HG02884 (cell line): Measurements from ENCODE around the gene DSC2.
"Not testable (repeated sequence)": the region's sequence is repeated elsewhere in the genome, so short reads cannot be mapped to it uniquely, and the experiment has no call there.

ENCODE experiments used
- ATAC-seq: cut with Tn5 transposase; IDR thresholded peaks from one replicate; pipeline ENCODE4 v1.9.1; 2021; ENCODE audit warnings: mild to moderate bottlenecking, moderate library complexity; ENCODE audit not compliant: unreplicated experiment

DSC2 gene

DNA sequence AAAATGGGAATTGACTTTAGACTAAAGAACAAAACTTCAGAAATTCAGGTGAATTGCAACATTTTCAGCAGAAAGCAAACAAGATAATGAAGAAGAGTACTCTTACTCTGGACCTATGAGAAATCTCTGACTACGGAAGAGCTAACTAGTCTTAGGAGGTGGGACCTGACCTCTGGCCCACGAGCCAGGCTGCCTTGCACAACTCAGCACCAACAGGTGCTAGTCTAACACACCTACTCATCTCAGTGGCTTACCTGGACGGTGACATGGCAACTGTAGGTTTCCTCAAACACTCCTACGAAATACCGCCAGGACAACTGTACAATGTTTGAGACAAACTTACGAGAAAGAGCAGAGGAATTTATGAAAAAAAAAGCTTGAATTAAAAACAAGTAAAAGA is 56.6 kb downstream of the DSC2 start:
- ATAC-seq = no peak

DNA sequence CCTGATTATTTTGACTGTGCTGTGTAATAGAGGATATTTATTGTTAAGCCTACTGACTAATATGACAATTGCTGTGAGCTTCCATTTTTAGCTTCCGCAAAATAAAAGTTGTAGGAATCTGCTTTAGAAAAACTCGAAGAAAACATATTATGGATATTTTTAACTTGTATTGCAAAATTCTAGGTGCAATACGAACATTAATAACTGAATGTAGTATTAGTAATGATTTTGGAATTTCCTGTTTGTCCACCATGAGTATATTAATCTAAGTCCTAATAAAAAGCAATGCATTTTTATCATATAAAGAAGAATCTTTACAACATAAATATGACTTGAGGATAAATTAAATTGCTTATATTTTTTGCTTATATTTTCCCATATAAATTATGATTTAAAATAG is 57.3 kb downstream of the DSC2 start:
- ATAC-seq = no peak

GRCh38 chr18:31043709-31044108 is 58.5 kb downstream of the DSC2 start:
- ATAC-seq = no peak

DNA sequence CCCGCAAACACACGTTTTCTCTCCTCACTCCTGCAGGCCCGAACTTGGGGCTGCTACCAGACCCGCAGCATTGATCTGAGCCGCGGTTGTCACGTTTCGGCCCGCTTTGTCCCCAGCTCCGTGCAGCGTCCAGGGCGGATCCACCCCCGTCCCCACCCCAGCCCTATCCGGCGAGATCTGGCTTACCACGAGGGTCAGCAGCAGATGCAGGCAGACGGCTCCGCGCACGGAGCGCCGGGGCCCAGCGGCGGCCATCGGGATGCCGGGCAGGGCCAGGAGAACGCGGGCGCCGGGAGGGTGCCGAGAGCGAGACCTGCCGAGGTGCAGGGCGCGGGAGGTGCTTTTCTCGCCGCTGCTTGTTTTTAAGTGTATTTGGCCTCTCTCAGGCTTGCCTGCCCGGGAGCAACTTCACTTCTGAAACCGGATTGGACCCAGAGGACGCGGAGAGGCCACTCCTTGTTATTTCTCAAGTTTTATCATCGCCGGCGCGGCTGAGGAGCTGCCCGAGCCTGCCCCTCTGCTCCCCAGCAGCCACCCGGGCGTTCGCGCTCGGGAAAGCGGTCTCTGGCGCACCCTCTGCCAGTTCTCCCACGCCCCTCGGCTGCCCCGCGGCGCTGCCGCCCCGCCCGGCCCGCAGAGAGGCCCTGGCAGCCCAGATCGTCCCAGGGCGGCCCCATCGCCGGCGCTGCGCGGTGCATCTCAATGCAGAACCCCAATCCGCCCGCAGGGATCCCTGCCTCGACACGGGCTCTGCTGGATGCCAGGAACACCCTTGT is 59.6 kb downstream of the DSC2 start, which contains the start of gene DSC3:
TSS of gene DSC3 (minus strand) at position 337 of the 776 bp plus-strand sequence. CDS start at position 255, 82 bp downstream.
- no peak for ATAC-seq

DNA sequence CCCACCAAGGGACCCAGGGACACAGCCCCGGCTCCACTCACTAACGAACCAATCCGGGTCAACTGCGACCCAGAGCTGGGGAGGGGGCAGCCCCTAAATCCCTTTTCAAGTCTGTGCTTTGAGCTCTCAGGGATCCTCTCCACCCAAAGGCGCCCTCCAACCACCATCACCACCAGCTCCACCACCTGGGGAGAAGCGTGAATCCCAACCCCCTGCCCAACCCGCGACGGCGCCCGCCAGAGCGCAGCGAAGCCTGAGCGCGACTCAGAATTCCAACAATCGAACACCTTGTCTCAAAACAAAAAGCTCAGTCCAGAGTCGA is 60.2 kb downstream of the DSC2 start:
- ATAC-seq = no peak

DNA sequence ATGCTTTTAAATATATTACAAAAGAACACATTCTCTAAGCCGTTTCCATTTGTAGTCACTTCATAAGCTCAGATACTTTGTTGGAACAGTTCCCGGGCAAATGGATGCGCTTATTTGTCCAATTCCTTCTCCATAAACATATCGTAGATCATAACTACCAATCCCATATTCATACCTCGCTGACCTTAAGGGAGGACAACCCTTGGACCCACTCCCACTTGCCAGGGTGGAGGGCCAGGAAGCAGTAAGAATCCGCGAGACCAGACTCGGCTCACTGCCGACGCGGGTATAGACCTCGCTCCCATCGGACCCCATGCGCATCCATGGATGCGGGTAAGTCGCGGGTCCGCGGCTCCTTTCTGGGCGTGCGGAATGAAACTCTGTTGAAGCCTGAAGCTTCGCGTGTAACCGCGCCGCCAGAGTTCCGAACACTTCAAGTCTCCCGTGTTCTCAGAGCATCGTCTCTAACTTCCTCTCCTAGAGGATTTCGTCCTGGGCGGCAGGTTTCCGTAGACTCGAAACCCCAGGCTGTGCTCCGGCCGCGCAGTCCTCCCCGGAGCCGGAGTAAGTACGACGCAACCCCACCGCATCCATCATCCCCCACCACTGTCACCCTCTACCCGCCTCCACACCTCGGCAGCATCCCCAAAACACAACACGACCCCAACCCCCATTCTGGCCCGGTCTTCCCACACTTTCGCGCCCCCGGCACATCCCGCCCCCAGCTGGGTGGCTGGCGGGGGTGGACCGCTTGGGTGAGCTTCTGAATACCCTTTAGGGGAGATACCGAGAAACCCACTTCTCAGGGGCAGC is 60.7 kb downstream of the DSC2 start:
- ATAC-seq = no peak

GRCh38 chr18:31040686-31041270 is 61.4 kb downstream of the DSC2 start:
- ATAC-seq = no peak

- no peak for ATAC-seq
Observed at GRCh38 chr18:31039426-31039825, 62.8 kb downstream of the DSC2 start.

- not testable (repeated sequence) for ATAC-seq
Observed at GRCh38 chr18:31037686-31038085, 64.5 kb downstream of the DSC2 start.

DNA sequence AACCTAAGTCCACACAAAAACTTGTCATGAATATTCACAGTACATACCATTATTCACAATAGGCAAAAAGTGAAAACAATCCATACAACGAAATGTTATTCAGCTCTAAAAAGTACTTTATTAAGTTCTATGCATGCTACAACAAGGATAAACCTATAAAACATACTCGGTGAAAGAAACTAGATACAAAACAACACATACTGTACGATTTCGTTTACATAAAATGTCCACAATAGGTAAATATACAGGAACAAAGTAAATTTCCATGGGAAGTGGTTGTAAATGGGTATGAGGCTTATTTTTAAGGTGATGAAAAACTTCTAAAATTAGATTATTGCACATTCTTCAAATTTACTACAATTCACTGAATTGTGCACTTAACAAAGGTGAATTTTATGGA is 67.7 kb downstream of the DSC2 start:
- ATAC-seq = no peak

DNA sequence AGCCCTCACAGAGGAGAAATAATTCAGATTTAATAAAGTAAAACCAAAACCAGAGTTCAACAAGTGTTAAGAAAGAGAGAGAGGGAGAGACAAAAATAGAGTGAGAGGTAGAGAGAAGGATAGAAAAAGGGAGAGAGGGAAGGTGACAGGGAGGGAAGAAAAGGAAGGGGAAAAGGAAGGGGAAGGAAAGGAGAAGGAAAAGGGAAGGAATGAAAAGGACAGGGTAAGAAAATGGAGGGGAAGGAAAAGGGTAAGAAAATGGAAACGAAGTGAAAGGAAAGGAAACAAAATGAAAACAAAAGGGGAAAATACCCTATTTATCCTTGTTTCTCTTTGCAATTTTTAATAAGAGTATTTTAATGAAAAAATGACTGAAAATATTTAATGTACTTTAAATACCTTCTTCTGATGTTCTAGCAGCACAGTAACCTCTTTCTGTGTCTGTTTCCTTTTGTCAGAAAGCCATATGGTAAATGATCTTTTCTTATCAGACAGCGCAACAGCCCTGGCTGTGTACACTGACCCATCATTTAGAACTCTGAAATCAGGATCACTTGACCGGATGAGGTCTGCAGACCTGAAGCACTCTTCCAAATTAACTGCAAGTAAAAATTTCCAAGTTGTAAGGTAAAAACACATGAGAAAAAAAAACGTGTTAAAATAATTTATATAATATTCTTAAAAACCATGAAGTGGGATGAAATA is 71.5 kb downstream of the DSC2 start:
- no peak for ATAC-seq

DNA sequence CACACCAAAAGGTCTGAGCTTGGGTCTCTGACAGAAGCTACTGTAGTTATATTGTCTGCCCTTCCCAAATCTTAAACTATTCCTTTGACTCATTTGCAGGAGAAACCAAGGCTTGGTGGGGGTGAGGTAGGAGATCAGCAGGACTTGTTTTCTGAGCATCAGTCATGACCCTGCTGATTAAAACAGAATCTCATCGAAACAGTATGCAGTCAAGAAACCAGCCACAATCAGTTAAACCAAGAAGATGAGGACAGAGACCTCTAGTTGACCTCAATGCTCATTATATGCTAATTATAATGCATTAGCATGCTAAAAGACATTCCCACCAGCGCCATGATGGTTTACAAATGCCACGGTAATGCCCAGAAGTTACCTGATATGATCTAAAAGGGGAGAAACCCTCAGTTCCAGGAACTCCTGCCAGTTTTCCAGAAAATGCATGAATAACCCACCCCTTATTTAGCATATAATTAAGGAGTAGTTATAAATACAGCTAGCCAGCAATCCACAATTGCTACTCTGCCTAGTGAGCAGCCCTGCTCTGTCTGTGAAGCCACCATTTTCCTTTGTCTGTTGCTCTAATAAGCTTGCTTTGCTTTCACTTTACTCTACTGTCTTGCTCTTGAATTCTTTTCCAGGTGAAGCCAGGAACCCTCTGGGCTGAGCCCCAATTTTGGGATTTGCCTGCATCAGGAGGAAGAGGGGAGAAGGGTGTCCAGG is 86.3 kb downstream of the DSC2 start:
- no peak for ATAC-seq

- not testable (repeated sequence) for ATAC-seq
Observed at GRCh38 chr18:31011455-31011854, 90.8 kb downstream of the DSC2 start.

- ATAC-seq = no peak
Observed at GRCh38 chr18:31010601-31011000, 91.6 kb downstream of the DSC2 start.
